Measurements from ENCODE around the gene NUP188. TPM values are rescaled to one million over a fixed set of nuclear protein-coding genes. Genes with fewer than 3 reads are reported as not detected.
"Not testable (repeated sequence)": the region's sequence is repeated elsewhere in the genome, so short reads cannot be mapped to it uniquely, and the experiment has no call there.

The NUP188 gene
- total RNA-seq, 2 experiments from 2014 or later, result 136 to 139 TPM

DNA sequence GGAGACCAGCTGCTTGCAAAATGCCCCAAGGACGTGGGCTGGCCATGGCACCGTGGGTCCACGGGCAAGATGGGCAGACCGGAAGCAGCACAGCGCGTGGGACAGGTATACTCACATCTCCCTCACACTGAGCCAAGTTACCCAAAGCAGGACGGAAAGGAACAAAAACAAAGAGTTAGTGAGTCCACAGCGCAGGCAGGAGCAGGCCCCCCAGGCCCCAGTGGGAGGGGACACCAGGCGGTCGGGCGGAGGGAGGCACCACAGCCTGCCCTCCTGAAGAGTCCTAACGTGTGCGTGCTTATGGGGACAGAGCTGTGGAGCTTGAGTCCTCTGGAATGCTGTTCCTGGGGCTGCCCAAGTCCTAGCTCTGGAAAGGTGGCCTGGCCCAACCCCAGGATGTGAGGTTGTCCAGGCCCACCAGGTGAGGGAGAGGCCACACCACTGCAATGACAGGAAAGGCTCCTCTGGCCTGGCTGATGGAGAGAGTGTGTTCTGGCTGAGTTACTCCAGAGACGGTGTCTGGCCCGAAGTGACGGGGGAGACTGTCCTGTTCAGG is 65.5 kb downstream of the NUP188 start:
- ChIA-PET CTCF (no interaction called here), POLR2A (no interaction called here)

DNA sequence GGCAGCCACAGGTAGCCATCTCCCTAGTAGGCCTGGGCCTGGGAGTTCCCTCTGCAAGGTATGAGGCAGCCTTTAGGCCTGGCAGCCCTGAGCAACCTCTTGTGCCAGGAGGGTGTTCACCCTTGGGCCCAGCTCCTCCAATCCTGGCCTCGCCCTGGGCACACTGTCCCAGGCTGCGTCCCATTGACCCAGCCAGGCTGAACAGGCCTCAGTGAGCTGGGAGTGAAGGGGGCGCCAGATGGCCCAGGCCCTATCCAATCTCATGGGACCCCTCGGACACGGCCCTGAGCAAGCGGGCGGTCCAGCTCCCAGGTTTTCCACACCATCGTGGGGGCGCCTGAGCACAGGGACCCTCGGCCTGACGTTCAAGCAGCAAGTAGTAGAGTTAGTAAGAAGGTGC is 66.2 kb downstream of the NUP188 start:
- CTCF ChIA-PET, result no interaction called here

DNA sequence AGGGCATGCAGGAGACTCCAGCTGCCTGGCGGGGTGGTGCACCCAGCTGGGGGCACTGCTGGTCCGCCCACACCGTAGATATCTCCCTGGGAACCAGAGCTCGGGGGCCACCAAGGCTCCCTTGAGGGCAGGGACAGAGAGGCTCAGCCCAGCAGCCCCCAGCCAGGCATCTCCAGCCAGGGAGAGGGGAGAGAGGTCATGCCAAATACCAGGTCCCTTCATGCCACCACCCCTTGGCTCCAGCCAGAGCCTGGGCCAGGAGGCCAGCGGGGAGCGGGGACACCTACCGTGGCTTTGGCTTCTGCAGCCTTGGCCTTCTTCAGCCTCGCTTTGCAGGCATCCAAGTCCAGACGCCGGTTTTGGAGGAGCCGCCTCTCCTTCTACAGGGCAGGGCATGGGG is 66.6 kb downstream of the NUP188 start:
- ChIA-PET POLR2A (no interaction called here), CTCF (no interaction called here)

More for the DNA sequence above, 66.2 kb downstream of the NUP188 start:
- POLR2A ChIA-PET, result no interaction called here

DNA sequence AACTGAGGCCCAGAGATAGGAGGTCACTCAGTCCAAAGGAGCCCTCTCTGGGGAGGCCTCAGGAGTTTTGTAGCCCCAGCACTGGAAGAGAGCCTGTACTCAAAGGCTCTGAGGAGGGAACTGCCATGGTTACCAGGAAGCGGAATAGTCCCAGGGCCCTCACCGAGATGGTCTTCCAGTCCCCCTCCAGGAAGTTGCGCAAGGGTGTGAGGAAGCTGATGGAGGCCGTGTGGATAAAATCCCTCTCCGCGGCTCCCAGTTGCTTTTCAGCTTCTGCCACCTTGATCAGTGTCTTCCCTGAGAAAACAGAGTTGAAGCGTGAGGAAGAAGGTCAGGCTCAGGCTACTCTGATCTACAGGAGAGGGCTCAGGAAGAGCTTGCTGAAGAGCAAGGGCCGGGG is 67.1 kb downstream of the NUP188 start:
- POLR2A ChIA-PET, result no interaction called here

DNA sequence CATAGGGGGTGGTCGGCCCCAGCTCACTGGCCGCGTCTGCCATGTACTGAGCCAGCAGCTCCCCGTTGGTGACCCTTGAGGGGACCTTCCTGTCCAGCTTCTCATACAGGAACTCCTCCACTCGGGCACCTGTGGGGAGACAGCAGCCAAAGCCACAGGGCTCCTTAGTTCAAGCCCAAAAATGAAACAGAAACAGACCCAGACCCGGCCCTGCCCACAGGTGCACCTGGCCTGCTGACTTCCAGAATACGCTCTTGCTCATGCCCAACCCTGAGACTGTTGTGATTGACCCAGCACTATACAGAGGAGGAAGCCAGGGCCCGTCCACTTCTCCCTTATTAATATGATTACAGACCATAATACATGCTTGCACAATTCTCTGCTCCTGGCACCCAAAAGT is 73.6 kb downstream of the NUP188 start:
- ChIA-PET POLR2A (no interaction called here), CTCF (interaction anchor here (0.6 to 0.7 kb wide), 2 partner anchors 643 to 848 kb away, joined by 4 to 5 read pairs; no protein-coding TSS in a partner anchor)

More for the DNA sequence above, 67.1 kb downstream of the NUP188 start:
- CTCF ChIA-PET, result no interaction called here

DNA sequence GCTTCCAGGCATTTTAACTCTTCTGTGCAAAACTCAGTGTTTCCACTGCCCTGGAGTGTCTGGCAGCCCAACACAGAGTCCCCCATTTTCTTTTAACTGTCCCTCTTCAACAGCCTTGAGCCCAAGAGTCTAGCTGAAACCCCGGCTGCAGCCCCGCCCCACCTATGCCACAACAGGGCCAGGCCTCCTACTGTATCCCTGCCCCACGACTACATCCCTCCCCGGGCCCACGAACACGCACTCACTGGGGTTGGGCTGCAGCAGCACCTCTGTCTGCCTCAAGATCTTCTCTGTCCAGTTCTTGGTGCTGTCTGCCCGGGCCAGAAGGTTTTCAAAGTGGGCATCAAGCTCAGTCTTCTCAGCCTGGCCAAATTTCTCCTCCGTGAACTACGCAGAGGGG is 74.5 kb downstream of the NUP188 start:
- POLR2A ChIA-PET, result interaction anchor here (0.5 kb wide), 1 partner anchor 16 kb away, joined by 8 read pairs; no protein-coding TSS in a partner anchor
- CTCF ChIA-PET, result interaction anchor here (0.6 kb wide), 1 partner anchor 42 kb away, joined by 3 read pairs; no protein-coding TSS in a partner anchor

DNA sequence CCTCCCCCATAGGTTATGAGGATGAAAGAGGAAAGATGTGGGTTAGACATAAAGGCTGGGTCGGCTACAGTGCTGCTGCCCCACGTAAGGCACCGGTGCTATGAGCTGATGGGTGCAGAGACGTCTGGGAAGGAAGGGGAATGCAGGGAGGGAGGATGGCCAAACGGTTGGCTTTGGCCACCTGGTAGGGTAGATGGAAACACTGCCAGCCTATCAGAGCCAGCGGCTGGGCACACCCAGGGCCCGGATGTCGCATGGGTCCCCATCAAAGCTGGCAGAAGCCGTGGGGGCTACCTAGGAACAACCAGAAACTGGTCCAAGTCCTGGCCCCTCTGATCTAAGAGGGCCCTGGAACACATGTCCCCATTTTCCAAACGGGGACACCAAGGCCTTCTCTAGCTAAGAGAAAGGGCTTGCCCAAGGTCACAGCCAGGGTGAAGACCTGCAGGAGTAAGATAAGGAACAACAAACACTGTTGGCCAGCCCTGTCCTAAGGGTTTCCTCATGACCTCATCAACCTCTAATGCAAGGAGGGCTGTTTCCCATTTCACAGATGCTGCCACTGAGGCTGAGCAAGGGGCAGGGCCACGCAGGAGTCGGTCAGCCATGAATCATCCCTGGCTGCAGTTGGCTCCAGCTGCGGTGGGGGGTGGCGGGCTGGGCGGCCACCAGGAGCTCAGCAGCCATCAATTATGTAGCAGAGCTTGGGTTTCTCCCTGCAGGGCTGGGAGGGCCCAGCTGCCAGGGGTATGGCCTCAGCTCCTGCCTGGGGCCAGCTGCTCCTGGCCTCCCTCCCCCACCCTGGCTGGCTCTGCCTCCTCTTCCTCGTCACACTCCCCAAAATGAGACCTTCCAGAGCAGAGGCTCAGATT is 75.8 kb downstream of the NUP188 start:
- CTCF ChIA-PET, result no interaction called here
- POLR2A ChIA-PET, result interaction anchor here (0.6 kb wide), 1 partner anchor 81 kb away, joined by 3 read pairs; no protein-coding TSS in a partner anchor

DNA sequence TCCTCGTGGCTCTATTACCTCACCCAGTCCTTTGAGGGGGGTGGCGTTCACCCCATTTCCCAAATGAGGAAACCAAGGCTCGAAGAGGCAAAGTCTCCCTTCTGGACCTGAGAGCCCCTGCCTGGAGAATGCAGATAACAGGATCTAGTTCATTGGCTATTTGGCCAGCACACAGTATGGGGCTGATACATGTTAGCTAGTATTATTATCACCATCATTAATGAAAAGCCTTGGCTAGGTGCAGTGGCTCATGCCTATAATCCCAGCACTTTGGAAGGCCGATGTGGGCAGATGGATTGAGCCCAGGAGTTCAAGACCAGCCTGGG is 76.4 kb downstream of the NUP188 start:
- POLR2A ChIA-PET, result interaction anchor here (0.6 kb wide), 1 partner anchor 81 kb away, joined by 3 read pairs; no protein-coding TSS in a partner anchor
- CTCF ChIA-PET, result no interaction called here

DNA sequence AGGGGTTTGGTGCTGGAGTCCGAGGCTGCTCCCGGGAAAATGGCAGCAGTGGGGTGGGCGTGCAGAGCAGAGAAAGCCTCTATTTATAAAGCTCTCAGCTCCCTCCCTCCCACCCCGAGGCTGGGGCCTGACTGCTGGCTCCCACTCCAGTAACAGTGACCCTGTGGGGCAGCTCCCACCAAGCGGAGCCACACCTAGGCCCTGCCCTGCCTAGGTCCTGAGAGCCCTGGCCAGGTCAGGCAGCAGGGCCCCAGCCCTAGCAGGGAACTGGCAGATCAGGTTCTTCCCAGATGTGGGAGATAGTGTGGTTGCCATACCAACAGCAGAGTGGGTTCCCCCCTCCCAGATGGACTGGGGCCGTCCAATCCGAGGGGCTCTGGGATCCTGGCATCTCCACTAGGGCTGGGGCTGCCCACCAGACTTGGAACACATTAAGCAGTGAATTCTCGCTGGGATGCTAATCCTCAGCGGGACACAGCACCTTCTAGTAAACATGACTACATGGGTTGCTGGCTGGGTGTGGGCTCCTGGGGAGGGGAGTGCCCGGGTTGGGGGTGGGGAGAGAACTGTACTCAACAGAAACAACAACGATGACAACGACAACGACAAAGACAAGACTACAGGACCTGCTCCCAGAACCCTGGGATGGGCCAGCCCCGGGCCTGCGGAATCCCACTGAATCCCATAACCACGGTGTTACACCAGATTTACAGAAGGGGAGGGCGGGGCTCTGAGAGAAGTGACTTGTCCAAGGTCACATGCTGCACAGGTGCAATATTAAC is 79.1 kb downstream of the NUP188 start:
- POLR2A ChIA-PET, result interaction anchor here (0.5 to 1.7 kb wide), 3 partner anchors 10 to 23 kb away, joined by 3 to 6 read pairs (median 6); partner anchors contain the start of gene MIGA2
- CTCF ChIA-PET, result no interaction called here

DNA sequence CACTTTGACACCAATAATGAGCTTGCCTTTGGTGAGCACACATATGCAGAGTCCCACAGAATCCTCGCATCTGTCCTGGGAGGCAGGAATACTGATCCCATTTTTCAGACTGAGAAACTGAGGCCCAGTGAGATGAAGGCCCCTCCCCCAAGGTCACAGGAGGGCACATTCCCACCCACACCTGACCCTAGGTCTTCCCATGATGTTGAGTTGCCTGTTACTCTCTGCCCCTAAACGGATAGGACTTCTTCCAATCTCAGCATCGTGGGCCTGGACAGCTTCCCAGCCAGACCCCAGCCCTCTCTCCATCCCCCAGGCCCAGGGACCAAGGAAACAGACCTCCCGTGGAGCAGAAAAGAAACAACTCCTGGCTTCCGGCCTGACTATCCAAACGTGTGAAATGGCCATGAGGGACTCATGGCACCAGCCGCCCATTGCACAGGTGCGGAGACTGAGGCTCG is 79.8 kb downstream of the NUP188 start:
- ChIA-PET POLR2A (interaction anchor here (1.7 kb wide), 1 partner anchor 9 kb away, joined by 6 read pairs; the partner anchor contains the start of gene MIGA2), CTCF (no interaction called here)

DNA sequence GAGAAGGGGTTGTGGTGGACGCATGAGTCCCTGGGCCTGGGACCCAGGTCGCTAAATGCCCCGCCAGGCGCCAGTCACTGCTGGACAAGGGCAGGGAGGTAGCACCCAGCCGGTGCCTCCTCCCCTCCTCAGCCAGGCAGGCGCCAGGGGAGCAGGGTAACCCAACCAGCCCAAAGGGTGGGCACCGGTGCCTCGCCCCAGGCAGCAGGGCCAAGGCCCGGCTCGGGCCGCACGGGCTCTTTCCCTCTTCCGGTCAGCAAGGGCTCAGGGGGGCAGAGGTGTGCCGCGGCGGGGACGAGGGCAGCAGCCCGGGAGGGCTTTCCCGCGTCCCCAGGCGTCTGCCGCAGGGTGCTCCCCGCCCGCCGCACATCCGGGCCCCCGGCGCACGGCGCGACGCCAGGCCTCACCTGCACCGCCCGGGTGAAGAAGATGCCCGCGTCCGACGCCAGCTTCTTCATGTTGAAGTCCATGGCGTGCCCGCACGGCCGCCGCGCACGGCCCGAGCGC is 80.2 kb downstream of the NUP188 start:
- ChIA-PET CTCF (interaction anchor here (0.6 kb wide), 1 partner anchor 34 kb away, joined by 3 read pairs; no protein-coding TSS in a partner anchor), POLR2A (interaction anchor here (1.0 to 1.7 kb wide), 2 partner anchors 8 to 11 kb away, joined by 4 to 6 read pairs; partner anchors contain the start of gene MIGA2)

DNA sequence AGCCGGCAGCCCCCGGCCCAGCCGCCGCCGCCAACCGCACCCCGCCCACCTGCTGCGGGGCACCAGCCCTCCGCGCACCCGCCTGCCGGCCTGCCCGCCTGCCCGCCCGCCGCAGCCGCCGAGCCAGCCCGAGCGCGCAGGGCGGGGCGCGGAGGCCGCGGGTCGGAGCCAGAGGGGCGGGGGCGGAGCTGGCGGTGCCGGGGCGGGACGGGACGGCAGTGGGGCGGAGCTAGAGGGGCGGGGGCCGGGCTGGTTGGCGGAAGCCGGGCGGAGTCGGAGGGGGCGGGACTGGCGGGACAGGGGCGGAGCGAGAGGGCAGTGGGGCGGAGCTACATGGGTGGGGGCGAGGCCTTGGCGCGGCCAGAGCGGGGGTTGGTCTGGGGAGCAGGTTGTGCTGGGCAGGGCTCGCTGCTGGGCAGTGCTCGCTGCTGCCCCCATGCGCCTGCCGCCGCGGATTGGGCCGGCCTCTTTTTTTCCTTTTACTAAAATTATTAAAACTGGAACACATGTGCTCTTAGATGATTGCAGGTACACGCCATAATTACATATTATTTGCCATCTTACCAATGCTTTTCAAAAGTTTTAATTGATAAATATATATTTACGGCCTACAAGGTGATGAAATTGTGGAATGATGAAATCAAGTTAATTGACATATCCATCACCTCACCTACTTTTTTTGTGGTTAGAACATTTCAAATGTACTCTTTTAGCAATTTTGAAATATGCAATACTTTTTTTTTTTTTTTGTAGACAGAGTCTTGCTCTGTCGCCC is 80.9 kb downstream of the NUP188 start, which contains the start of gene SH3GLB2:
TSS of gene SH3GLB2 (minus strand) at position 140 of the 775 bp plus-strand sequence. CDS start 177 bp downstream, outside the sequence.
- CTCF ChIA-PET, result interaction anchor here (0.6 to 1.3 kb wide), 2 partner anchors 10 to 35 kb away, joined by 3 to 5 read pairs; no protein-coding TSS in a partner anchor

DNA sequence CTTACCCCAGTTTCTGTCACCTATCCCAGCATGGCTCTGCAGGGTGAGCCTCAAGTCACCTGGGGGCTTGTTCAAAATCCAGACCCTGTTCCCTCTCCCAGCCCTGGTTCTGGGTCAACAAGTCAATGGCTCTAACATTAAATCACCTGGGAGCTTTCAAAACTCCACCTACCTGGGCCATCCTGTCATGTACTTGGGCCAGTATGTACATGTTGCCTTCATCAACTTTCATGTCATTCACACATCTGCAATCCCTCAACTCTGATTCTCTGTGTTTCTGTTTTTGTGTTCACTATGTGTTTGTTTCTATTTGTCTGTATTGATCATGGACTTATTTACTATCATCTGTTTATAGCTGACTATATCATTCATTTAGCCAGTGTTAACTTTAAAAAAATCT is 82.7 kb downstream of the NUP188 start:
- POLR2A ChIA-PET, result no interaction called here
- CTCF ChIA-PET, result no interaction called here

More for the DNA sequence above, 80.9 kb downstream of the NUP188 start, which contains the start of gene SH3GLB2:
- POLR2A ChIA-PET, result interaction anchor here (0.7 to 1.7 kb wide), 3 partner anchors 8 to 10 kb away, joined by 4 to 6 read pairs (median 5); partner anchors contain the start of gene MIGA2

DNA sequence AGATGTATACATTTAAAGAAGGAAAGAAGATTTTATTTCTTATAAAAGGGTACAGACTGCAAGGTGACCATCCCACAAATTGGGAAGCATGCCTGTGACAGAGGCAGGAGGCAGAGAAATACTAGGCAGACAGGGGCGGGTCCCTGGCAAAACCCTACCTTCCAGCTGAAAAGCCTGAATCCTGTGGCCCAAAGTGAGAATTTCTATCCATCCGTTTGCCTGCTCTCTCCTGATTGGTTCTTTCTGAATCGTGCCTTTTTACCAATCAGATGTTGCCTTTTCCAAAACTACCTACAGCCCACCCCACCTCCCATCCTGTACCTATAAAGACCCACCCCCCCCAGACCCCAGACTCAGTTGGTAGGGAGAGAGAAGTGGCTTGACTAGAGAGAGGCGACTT is 84.0 kb downstream of the NUP188 start:
- CTCF ChIA-PET, result interaction anchor here (0.8 kb wide), 1 partner anchor 57 kb away, joined by 3 read pairs; no protein-coding TSS in a partner anchor
- POLR2A ChIA-PET, result no interaction called here

DNA sequence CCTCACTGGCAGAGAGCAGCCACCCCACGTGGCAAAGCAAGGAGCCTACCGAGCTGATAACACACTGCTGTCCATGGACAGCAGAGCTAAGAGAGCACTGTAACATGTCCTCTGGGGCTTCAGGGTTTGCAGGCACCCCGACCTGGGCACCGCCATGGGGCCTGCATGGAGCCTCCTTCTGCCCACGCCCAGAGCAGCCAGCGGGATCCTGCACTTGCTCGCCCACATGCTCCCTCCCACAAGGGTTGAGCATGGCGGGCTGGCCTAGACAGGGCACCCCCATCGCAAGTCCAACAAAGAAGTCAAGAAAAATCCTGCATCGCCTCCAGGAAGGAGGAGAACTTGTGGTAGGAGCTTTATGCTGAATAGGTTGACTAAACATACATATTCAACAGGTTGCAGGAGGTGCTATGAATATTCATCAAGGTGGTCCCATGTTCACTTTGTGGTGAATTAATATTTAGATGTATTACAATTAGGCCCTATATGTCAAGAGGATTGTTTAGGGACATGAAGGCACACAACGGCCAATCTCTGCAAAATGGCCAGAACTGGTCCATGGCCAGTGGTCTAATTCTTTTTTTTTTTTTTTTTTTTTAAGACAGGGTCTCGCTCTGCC is 85.2 kb downstream of the NUP188 start:
- CTCF ChIA-PET, result interaction anchor here (0.6 kb wide), 1 partner anchor 443 kb away, joined by 3 read pairs; no protein-coding TSS in a partner anchor
- POLR2A ChIA-PET, result no interaction called here

DNA sequence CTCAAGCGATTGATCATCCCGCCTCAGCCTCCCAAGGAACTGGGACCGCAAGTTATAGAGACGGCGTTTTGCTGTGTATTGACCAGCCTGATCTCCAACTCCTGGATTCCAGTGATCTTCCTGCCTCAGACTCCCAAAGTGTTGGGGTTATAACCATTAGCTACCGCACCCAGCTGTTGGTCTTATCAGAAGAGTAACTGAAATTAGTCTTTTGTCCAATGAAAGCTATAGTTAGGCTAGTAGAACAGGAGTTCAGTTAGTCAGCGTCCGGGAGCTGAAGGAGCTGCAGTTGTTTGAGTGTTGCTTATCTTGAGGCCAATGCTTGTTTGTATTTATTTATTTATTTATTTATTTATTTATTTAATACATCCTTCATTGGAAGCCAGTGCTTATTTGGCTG is 85.7 kb downstream of the NUP188 start:
- CTCF ChIA-PET, result no interaction called here

DNA sequence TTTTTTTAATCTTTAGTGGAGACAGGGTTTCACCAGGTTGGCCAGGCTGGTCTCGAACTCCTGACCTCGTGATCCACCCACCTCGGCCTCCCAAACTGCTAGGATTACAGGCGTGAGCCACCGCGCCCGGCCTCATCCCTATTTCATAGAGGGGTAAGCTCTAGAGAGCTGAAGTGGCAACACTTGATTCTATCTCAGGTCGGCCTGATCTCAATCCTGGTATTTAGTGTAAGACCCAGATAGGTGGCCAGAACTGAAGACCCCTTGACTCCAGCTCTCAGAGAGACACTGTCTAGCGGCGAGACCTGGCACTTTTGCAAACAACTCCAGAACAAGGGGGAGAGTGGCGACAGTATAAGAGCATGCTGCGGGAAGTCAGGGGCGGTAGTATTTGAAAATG is 88.3 kb downstream of the NUP188 start:
- CTCF ChIA-PET, result not testable (repeated sequence)
- POLR2A ChIA-PET, result interaction anchor here (0.6 to 1.3 kb wide), 4 partner anchors 7 to 1693 kb away, joined by 4 to 6 read pairs (median 4); no protein-coding TSS in a partner anchor

More for the DNA sequence above, 85.7 kb downstream of the NUP188 start:
- POLR2A ChIA-PET, result no interaction called here
